ENCODE data around the gene KSR2. TPM values are rescaled to one million over a fixed set of nuclear protein-coding genes. Genes with fewer than 3 reads are reported as not detected.

KSR2 gene
- total RNA-seq, 4 donors from 2014 or later, result 0.02 to 0.10 TPM; not detected in 2

DNA sequence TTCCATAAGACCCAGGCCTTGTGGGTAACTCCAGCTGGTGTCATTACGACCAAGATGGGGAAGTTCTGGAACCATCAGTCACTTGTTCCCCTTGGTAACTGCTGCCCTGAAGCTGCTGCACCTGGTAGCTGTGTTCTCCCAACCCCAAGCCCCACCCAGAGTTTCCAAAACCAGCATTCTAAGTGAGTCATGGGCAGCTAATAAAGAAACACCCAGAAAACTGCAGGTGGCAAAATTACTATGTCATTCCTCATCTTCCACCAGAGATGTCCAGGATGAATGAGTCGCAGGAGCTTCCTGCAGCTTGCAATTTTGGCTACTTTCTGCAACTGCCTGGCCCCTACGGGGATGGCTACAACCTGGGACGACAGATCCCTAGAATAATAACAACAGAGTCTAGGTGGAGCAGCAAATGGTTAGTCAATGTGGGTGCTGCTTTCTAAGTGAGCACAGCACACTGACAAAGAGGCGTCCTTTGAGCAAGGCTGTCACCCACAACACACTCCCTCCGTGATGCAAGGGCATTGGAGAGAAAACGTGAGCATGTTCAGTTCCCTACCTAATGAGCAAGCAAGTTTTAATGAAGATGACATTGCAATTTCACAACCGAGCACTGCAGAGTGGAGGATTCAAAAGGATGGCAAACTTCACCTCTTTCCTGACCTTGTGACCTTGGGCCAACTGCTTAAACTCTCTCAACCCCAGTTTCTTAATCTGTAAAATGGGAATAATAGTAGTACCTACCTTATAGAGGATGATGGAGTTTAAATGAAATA, 306.0 kb downstream of the KSR2 start:
- no peak for TF ChIP-seq POLR2A (IDR thresholded peaks at IDR 0.05)
- TF ChIP-seq, protein P1, sequence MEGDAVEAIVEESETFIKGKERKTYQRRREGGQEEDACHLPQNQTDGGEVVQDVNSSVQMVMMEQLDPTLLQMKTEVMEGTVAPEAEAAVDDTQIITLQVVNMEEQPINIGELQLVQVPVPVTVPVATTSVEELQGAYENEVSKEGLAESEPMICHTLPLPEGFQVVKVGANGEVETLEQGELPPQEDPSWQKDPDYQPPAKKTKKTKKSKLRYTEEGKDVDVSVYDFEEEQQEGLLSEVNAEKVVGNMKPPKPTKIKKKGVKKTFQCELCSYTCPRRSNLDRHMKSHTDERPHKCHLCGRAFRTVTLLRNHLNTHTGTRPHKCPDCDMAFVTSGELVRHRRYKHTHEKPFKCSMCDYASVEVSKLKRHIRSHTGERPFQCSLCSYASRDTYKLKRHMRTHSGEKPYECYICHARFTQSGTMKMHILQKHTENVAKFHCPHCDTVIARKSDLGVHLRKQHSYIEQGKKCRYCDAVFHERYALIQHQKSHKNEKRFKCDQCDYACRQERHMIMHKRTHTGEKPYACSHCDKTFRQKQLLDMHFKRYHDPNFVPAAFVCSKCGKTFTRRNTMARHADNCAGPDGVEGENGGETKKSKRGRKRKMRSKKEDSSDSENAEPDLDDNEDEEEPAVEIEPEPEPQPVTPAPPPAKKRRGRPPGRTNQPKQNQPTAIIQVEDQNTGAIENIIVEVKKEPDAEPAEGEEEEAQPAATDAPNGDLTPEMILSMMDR (IDR thresholded peaks at IDR 0.05 in 4 of 5, conservative IDR thresholded peaks at IDR 0.05 in 1 of 5), result no peak
- Histone ChIP-seq H3K36me3 (no peaks in the 10 kb centered on the region), H3K27me3 (peaks cover 0 to 14% (median 0%) of the 10 kb centered on the region in 3 donors), H3K9me3 (no peaks in the 10 kb centered on the region), H3K27ac (no peak overlapping the region), H3K4me1 (no peaks in the 10 kb centered on the region), H3K4me3 (no peak overlapping the region)
- ATAC-seq (no peak), DNase-seq (no peak)
- in situ Hi-C loops (cut with MboI; ENCODE audit: low sequenced_read_pairs in 4 of 4) (no loop called here), intact Hi-C loops (cut with DNase I; ENCODE audit: low total_unique reads) (no loop called here)

DNA sequence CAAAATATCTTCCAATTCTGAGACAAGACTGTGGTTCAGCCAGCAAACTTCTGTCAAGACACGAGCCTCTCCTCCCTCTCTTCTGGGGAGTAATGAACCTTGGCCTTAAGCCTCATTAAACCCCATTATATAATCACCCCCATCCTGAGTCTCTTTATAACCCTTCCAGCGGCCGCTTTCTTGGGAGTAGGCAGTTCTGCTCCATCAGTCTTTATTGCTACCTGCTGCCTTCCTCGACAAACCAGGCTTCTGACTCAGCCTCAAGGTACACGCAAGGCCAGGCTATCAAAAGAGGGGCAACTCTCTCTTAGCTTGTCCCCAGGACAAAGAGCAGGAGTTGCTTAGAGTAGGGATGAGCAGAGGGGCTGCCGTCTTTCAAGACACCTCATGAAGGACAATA, 306.6 kb downstream of the KSR2 start:
- TF ChIP-seq, protein P1 (IDR thresholded peaks at IDR 0.05 in 4 of 5, conservative IDR thresholded peaks at IDR 0.05 in 1 of 5), result no peak
- TF ChIP-seq POLR2A (IDR thresholded peaks at IDR 0.05), result no peak
- DNase-seq, result no peak
- H3K9me3 ChIP-seq, result no peaks in the 10 kb centered on the region
- ATAC-seq, result no peak
- H3K27ac ChIP-seq, result no peak overlapping the region
- intact Hi-C loops (cut with DNase I; ENCODE audit: low total_unique reads) (no loop called here), in situ Hi-C loops (cut with MboI; ENCODE audit: low sequenced_read_pairs in 4 of 4) (no loop called here)
- H3K36me3 ChIP-seq, result no peaks in the 10 kb centered on the region
- no peak overlapping the region for H3K4me3 ChIP-seq
- no peaks in the 10 kb centered on the region for H3K4me1 ChIP-seq
- H3K27me3 ChIP-seq, result peaks cover 0 to 14% (median 0%) of the 10 kb centered on the region in 3 donors

DNA sequence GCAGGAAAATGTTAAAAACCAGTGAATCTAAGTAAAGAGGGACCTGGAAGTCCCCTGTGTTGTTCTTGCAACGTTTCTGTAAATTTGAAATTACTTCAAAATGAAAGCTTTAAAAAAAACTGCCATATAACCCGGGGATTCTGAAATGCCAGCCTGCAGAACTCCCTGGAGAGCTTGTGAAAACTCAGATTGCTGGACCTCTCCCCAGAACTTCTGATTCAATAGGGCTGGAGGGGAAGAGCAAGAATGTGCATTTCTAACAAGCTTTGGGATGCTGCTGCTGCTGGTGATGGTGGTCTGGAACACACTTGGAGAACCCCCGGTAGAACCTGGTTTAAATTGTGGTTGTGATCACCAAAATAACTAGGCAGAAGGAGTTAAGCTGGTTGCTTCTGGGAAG, 307.3 kb downstream of the KSR2 start:
- Histone ChIP-seq H3K27me3 (peaks cover 0 to 14% (median 0%) of the 10 kb centered on the region in 3 donors), H3K36me3 (no peaks in the 10 kb centered on the region), H3K9me3 (no peaks in the 10 kb centered on the region), H3K4me1 (no peaks in the 10 kb centered on the region), H3K27ac (no peak overlapping the region), H3K4me3 (no peak overlapping the region)
- intact Hi-C loops (cut with DNase I; ENCODE audit: low total_unique reads), result no loop called here
- in situ Hi-C loops (cut with MboI; ENCODE audit: low sequenced_read_pairs in 4 of 4), result no loop called here
- ATAC-seq (no peak), DNase-seq (no peak)
- TF ChIP-seq, protein P1 (IDR thresholded peaks at IDR 0.05 in 4 of 5, conservative IDR thresholded peaks at IDR 0.05 in 1 of 5), result no peak
- TF ChIP-seq POLR2A (IDR thresholded peaks at IDR 0.05), result no peak

DNA sequence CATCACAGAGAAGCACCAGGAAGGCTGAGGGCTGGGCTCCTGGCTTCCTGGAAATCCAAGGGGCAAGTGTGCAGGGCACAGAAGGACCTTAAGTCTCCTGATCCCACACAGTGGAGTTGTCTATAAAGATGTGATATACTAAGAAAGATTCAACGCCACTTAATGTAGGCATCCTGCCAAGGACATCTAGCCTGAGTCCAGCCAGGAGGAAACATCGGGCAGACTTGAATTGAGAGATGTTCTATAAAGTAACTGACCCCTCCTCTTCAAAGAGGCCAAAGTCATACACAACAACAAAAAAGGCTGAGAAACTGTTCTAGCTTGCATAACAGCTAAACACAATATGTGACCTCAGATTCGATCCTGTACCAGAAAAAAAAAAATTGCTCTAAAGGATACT, 307.9 kb downstream of the KSR2 start:
- intact Hi-C loops (cut with DNase I; ENCODE audit: low total_unique reads), result no loop called here
- ATAC-seq, result no peak

More for the DNA sequence above, 307.9 kb downstream of the KSR2 start:
- H3K27me3 ChIP-seq, result peaks cover 0 to 11% (median 0%) of the 10 kb centered on the region in 3 donors
- no peaks in the 10 kb centered on the region for H3K4me1 ChIP-seq
- H3K27ac ChIP-seq, result no peak overlapping the region
- in situ Hi-C loops (cut with MboI; ENCODE audit: low sequenced_read_pairs in 4 of 4), result no loop called here
- no peak overlapping the region for H3K4me3 ChIP-seq
- DNase-seq, result no peak
- H3K9me3 ChIP-seq, result no peaks in the 10 kb centered on the region
- no peaks in the 10 kb centered on the region for H3K36me3 ChIP-seq
- TF ChIP-seq, protein P1 (IDR thresholded peaks at IDR 0.05 in 4 of 5, conservative IDR thresholded peaks at IDR 0.05 in 1 of 5), result no peak

All from gastrocnemius medialis (tissue), 4 donors.